Adrenal gland (tissue), 12 donors: ENCODE data around the gene LGALS3BP. TPM values are rescaled to one million over a fixed set of nuclear protein-coding genes. Genes with fewer than 3 reads are reported as not detected.

Source experiments
- DNase-seq, 7 donors: peaks; one replicate each; pipeline ENCODE4 v3.0.0-alpha.2; 2019 to 2020
- H3K27ac ChIP-seq, 5 donors: fragments of 200-600 bp; sonication (generic) in 4 of 5; 1 replicate in 3 of 5; 2 replicates in 2 of 5; pipeline versions ENCODE4 v1.5.1 to v1.8.0; 2016 to 2020; ENCODE audit warnings: mild to moderate bottlenecking in 1 of 5
- H3K27me3 ChIP-seq: fragments of 200-600 bp; 2 replicates; pipeline ENCODE4 v1.8.0; 2021
- H3K36me3 ChIP-seq, 2 donors: fragments of 200-600 bp; replicated peaks in 1 of 2; 1 replicate in 1 of 2; 2 replicates in 1 of 2; pipeline versions ENCODE4 v1.5.1 to v1.8.0; 2018 to 2022
- H3K4me1 ChIP-seq, 2 donors: fragments of 200-600 bp; replicated peaks in 1 of 2; 1 replicate in 1 of 2; 2 replicates in 1 of 2; pipeline versions ENCODE4 v1.5.1 to v1.8.0; 2018 to 2021
- H3K4me3 ChIP-seq, 4 donors: fragments of 200-600 bp; sonication (generic) in 3 of 4; one replicate each; pipeline ENCODE4 v1.5.1; 2016 to 2018
- H3K9me3 ChIP-seq, 3 donors: fragments of 200-600 bp; sonication (generic) in 1 of 3; replicated peaks in 1 of 3; 1 replicate in 2 of 3; 2 replicates in 1 of 3; pipeline versions ENCODE4 v1.5.1 to v1.8.0; 2016 to 2021
- POLR2A ChIP-seq, 2 donors: fragments of 450-650 bp; IDR thresholded peaks; one replicate each; pipeline ENCODE4 v1.6.1; 2017; ENCODE audit warnings: antibody characterized with exemption in 2 of 2, mild to moderate bottlenecking in 2 of 2, moderate library complexity in 1 of 2
- WGBS, 4 donors: extraction: QIAGEN DNeasy Blood & Tissue Kit in 2 of 4; methylation state at CpG; one replicate each; pipeline versions ENCODE4 v1.1.5 to v1.1.7; 2013 to 2017; 5-methylcytosine and 5-hydroxymethylcytosine counted together
- intact Hi-C, 2 donors: fragments of 100-400 bp; cut with DNase I; formaldehyde crosslinking; loops; one replicate each; pipeline versions ENCODE4 v1.14.1 to v1.15.0; 2022 to 2023
- polyA plus RNA-seq, 3 donors: library from polyadenylated mRNA; stranded (reverse); fragments of 200-250 nt in 2 of 3; fragments of 350-450 nt in 1 of 3; fragmentation: Illumina TruSeq in 1 of 3; extraction: RNeasy Lipid Tissue Mini Kit (QIAGEN cat#74804) in 1 of 3; gene quantifications; one replicate each; pipeline ENCODE4 v1.2.3, GENCODE V29; 2013 to 2014
- total RNA-seq, 9 donors: library from RNA; depleted of rRNA in 4 of 9; stranded (reverse); fragments of >200 nt in 4 of 9; fragments of 120-200 nt in 1 of 9; fragmentation: NEBNext Ultra II Directional in 1 of 9; extraction: Animal tissue kit (Norgen Biotek cat#: 25700) in 1 of 9; gene quantifications; one replicate each; pipeline versions ENCODE4 v1.1.0 to v1.2.4, GENCODE V29; 2013 to 2023
- TF ChIP-seq, protein P1 (sequence below), 6 experiments: fragments of 450-650 bp in 4 of 6; fragments of 200-600 bp in 2 of 6; sonication (generic) in 1 of 6; IDR thresholded peaks; 1 replicate in 5 of 6; 2 replicates in 1 of 6; pipeline versions ENCODE4 v1.5.1 to v1.8.0; 2016 to 2021; ENCODE audit warnings: antibody characterized with exemption in 6 of 6, mild to moderate bottlenecking in 2 of 6, moderate library complexity in 1 of 6
- donor health status: healthy with polysubstance abuse.
- donor health status: Bipolar disorder and iron deficiency.
- donor health status: DM: yes; HTN: yes; CAD: no.
- donor health status: DM: no; HTN: no; CAD: no.
- donor health status: DM: no; HTN: no; CAD: no.
- donor health status: DM: yes; HTN: yes; CAD: no.

LGALS3BP gene
- total and polyA plus RNA-seq, 12 donors: 144 to 1,588 (median 726) TPM

GRCh38 chr17:78996781-78997201 lies 17.1 kb upstream of the LGALS3BP start:
- Histone ChIP-seq H3K9me3 (no peaks in the 10 kb centered on the region), H3K36me3 (peaks cover 0 to 63% of the 10 kb centered on the region in 2 donors), H3K27ac (peak overlapping the region in 3 of 5 donors; percentile 33 to 79 (median 77)), H3K27me3 (no peaks in the 10 kb centered on the region), H3K4me1 (peaks cover 24 to 46% of the 10 kb centered on the region in 2 donors), H3K4me3 (no peak overlapping the region)
- peak in 4 of 7 donors; percentile 11 to 52 (median 24) for DNase-seq
- TF ChIP-seq POLR2A (IDR thresholded peaks at IDR 0.05): no peak
- TF ChIP-seq, protein P1, sequence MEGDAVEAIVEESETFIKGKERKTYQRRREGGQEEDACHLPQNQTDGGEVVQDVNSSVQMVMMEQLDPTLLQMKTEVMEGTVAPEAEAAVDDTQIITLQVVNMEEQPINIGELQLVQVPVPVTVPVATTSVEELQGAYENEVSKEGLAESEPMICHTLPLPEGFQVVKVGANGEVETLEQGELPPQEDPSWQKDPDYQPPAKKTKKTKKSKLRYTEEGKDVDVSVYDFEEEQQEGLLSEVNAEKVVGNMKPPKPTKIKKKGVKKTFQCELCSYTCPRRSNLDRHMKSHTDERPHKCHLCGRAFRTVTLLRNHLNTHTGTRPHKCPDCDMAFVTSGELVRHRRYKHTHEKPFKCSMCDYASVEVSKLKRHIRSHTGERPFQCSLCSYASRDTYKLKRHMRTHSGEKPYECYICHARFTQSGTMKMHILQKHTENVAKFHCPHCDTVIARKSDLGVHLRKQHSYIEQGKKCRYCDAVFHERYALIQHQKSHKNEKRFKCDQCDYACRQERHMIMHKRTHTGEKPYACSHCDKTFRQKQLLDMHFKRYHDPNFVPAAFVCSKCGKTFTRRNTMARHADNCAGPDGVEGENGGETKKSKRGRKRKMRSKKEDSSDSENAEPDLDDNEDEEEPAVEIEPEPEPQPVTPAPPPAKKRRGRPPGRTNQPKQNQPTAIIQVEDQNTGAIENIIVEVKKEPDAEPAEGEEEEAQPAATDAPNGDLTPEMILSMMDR (IDR thresholded peaks at IDR 0.05): no peak
- intact Hi-C loops: no loop called here
- WGBS, 4 donors: 87 to 93% (median 92%) methylated on average over 16 of the region's 16 CpGs

GRCh38 chr17:78995761-78996451 lies 16.2 kb upstream of the LGALS3BP start:
- Histone ChIP-seq H3K27ac (peak overlapping the region in 4 of 5 donors; percentile 22 to 79 (median 54)), H3K4me1 (peaks cover 24 to 46% of the 10 kb centered on the region in 2 donors), H3K4me3 (no peak overlapping the region), H3K27me3 (no peaks in the 10 kb centered on the region), H3K36me3 (peaks cover 0 to 71% of the 10 kb centered on the region in 2 donors), H3K9me3 (no peaks in the 10 kb centered on the region)
- intact Hi-C loops: no loop called here
- DNase-seq: peak; percentile 78 to 90 (median 86)
- TF ChIP-seq, protein P1 (IDR thresholded peaks at IDR 0.05): peak in 1 of 6 experiments; percentile 6
- peak in 1 of 2 donors; percentile 30 for TF ChIP-seq POLR2A (IDR thresholded peaks at IDR 0.05)
- 41 to 62% (median 49%) methylated on average over 8 to 18 of the region's 18 CpGs for whole genome bisulfite sequencing, 4 donors

GRCh38 chr17:78995022-78995760 lies 15.5 kb upstream of the LGALS3BP start:
- WGBS, 4 donors: 66 to 78% (median 74%) methylated on average over 34 of the region's 34 CpGs
- intact Hi-C loops: no loop called here
- H3K9me3 ChIP-seq: no peaks in the 10 kb centered on the region
- TF ChIP-seq POLR2A (IDR thresholded peaks at IDR 0.05): no peak
- TF ChIP-seq, protein P1 (IDR thresholded peaks at IDR 0.05): no peak
- H3K4me3 ChIP-seq: no peak overlapping the region
- peaks cover 24 to 46% of the 10 kb centered on the region in 2 donors for H3K4me1 ChIP-seq
- no peaks in the 10 kb centered on the region for H3K27me3 ChIP-seq
- H3K36me3 ChIP-seq: peaks cover 0 to 71% of the 10 kb centered on the region in 2 donors
- peak in 5 of 7 donors; percentile 11 to 53 (median 26) for DNase-seq
- peak overlapping the region in 2 of 5 donors; percentile 76 to 79 for H3K27ac ChIP-seq
